ENCODE data around the gene SIGLEC11.
"Not testable (repeated sequence)": the region's sequence is repeated elsewhere in the genome, so short reads cannot be mapped to it uniquely, and the experiment has no call there.

SIGLEC11 gene

DNA sequence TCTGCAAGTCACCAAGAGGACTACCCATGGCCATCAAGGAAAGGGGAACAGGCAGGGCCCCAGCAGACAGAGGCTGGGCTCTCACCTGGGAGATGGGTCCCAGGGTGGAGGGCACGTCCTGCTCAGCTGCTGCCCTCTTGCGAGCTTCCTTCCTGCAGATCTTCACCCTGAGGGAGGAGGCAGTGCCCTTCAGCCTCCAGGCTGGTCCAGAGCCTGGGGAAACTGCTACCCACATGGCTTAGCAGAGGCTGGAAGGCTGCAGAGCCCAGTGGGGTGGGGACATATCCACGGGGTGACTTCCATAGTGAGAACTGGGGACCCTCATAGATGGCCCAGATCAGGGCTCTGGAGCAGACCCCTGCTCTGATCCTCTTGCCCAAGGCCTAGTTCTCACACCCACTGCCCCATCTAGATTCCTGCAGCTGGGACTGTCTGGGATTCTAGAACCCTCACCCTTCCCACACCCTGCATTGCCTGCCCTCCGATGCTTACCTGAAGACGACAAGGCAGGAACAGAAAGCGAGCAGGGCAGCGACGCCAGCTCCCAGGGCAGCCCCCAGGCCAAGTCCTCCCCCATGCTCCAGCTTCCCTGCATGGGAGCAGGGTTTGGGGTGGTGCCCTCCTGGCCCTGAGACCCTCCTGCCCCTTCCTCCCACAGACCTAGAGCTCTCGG is 9.0 kb downstream of the SIGLEC11 start:
- TF ChIP-seq POLR2A (IDR thresholded peaks at IDR 0.05; ENCODE audit: low read depth, low read length) = no peak
- no peak for FAIRE-seq
- no peak for DNase-seq (ENCODE audit: insufficient read length, low spot score)

DNA sequence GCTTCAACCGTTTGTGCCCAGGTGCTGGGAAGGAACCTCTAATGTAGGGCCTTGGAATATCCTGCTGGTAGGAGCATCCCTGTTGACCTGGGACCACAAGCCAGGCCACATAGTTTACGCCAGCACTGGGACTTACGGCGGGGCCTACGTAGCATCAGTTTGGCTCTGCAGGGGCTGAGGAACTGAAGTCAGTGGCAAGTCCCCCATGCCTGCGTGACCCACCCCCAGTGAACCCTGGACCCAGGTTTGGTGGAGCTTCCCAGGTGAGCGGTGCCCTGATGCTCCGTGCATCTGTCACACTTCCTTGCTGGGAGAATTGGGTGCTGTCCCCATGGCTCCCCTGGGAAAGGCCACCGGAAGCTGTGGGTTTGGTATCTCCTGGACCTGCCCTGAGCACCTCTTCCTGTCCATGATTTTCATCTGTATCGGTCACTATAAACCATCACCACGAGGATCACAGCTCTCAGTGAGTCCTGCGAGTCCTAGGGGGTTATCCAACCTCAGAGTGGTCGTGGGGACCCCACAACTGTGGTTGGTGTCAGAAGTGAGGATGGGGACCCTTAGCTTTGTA is 9.9 kb downstream of the SIGLEC11 start:
- FAIRE-seq (no peak), DNase-seq (ENCODE audit: insufficient read length, low spot score) (no peak)
- TF ChIP-seq POLR2A (IDR thresholded peaks at IDR 0.05; ENCODE audit: low read depth, low read length) = no peak

DNA sequence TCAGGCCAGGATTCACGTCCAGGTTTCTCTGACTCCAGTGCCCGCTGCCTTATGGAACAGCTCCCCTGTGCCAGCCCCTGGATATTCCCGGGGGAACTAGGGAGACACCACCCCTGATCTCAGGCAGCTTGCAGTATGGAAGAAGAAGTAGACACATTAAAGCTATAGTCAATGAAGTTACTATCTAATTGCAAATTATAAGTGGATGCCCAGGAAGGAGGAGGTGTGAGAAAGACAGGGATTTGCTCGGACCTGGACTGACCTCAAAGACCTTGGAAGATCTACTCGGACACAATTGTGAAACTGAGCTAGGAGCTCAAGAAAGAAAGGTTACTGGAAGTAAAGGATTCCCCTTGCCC is 10.4 kb downstream of the SIGLEC11 start:
- FAIRE-seq (no peak), DNase-seq (ENCODE audit: insufficient read length, low spot score) (no peak)
- TF ChIP-seq POLR2A (IDR thresholded peaks at IDR 0.05; ENCODE audit: low read depth, low read length) = no peak

DNA sequence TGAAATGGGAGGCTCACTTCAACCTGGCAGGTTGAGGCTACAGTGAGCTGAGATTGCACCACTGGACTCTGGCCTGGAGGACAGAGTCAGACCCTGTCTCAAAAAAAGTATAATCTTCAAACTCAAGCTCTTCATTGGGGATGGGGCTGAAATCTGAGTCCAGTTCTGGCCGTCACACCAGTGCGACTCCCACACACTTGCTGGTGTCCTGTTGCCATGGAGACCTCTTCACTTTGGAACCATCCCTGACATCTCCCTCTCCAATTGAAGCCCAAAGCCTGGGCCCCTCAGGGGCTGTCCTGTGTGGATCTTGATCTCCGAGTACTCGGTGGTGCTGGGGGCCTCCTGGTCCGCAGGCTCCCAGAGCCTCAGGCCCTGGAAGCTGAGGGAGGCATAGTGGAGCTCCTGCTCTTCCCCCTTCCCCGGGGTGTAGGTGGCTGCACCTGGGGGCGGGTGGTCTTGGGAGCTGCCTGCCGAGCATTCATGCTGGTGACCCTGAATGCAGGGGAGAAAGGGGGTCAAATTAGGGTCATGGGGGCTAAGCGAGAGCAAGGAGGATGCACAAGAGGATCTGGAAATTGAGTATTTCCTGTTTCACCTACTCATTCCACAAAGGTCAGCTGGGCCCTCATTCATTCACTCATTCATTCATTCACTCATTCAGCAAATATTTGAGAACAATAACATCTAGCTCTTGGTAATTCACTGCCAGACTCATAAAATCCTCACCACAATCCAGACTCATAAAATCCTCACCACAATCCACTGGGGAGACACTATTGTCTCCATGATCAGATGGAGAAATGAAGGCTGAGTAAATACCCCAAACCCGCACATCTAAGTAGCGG is 11.0 kb downstream of the SIGLEC11 start:
- TF ChIP-seq POLR2A (IDR thresholded peaks at IDR 0.05; ENCODE audit: low read depth, low read length) = no peak
- FAIRE-seq (no peak), DNase-seq (ENCODE audit: insufficient read length, low spot score) (no peak)

DNA sequence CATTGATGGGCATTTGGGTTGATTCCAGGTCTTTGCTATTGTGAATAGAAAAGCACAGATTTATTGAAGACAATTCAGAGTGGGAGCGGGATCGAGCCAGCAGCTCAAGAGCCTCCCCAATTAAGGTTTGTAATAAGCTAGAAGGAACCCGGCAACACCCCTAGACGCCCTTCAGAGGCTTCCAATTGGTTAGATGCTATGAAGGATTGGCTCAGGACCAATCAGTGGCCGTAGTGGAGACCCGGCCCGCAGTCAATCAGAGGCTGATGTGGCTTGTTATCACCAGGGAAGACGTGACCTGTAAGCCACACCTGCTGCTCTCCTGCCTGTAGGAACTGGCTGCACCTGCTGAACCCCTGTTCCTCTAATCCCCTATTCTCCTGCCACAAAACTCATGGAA is 14.6 kb downstream of the SIGLEC11 start:
- FAIRE-seq = no peak
- TF ChIP-seq POLR2A (IDR thresholded peaks at IDR 0.05; ENCODE audit: low read depth, low read length) = no peak

DNA sequence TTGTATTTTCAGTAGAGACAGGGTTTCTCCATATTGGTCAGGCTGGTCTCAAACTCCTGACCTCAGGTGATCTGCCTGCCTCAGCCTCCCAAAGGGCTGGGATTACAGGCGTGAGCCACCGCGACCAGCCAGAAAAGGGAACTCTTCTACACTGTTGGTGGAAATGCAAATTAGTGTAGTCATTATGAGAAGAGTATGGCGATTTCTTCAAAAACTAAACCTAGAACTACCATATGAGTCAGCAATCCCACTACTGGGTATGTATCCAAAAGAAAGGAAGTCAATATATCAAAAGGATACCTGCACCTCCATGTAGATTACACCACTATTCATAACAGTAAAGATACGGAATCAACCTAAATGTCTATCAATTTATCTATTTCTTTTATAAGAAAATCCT is 16.4 kb downstream of the SIGLEC11 start:
- not testable (repeated sequence) for FAIRE-seq; DNase-seq (ENCODE audit: insufficient read length, low spot score)

More for the DNA sequence above, 14.6 kb downstream of the SIGLEC11 start:
- DNase-seq (ENCODE audit: insufficient read length, low spot score) = no peak

DNA sequence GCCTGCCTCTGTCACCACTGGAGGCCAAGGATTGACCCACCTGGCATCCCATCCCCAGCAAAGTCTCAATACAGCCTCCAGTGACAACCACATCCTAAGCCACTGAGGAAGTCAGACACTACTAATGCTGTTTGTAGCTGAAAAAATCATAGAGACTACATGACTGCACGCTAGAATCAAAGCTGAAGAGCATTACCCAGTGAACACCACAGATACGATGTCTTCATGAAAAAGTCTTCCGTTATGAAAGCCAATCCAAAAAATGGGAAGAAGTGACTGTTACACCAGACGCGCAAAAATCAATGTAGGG is 20.5 kb downstream of the SIGLEC11 start:
- no peak for TF ChIP-seq POLR2A (IDR thresholded peaks at IDR 0.05; ENCODE audit: low read depth, low read length)
- DNase-seq (ENCODE audit: insufficient read length, low spot score) (no peak), FAIRE-seq (no peak)

DNA sequence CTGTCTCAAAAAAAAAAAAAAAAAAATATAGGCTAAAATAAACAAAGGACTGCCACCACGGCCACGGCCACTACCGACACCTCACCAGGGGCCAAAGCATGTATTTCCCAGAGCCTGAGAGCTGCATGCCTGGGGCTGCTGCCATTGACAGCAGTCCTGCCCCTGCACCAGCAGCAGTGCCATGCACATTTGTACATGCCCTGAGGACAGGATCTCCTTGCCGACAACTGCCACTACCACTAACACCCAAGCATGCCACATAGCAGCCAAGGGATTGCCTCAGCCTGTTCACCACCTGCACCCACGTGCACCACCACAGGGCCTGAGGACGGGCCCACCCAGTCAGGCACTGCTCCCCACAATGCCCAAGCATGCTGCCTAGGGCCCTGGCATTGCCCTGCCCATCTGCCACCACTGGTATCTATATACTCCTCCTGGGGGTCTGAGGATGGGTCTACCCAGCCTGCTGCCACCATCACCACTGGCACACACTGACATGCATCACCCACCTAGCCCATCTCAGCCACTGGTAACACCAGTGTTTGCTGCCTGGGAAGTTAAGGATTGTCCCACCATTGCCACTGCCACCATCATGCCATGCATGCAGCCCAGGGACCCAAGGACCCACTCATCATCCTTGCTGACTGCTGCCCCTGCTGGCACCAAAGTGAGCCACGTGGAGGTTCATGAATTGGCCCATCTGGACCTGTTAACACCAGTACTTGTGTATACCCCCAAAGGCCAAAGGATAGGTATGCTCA is 21.1 kb downstream of the SIGLEC11 start:
- no peak for DNase-seq (ENCODE audit: insufficient read length, low spot score)
- no peak for FAIRE-seq
- TF ChIP-seq POLR2A (IDR thresholded peaks at IDR 0.05; ENCODE audit: low read depth, low read length) = no peak

DNA sequence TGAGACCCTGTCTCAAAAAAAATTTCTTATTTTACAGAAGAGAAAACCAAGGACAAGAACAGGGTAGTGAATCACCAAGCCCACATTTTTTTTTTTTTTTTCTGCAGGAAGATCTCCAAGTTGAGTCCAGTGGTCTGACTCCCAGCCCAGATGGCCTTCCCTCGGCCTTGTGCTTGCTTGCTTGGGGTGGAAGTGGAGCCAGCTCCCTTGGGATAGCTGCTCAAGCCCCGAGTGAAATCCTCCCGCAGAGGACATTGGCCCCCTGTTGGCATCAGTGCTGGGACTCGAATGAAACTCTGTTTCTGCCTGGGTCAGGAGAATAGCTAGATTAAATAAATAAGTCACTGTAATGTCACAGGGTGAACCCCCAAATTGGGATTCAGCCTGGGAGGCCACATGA is 22.3 kb downstream of the SIGLEC11 start:
- no peak for TF ChIP-seq POLR2A (IDR thresholded peaks at IDR 0.05; ENCODE audit: low read depth, low read length)
- DNase-seq (ENCODE audit: insufficient read length, low spot score) (no peak), FAIRE-seq (no peak)

DNA sequence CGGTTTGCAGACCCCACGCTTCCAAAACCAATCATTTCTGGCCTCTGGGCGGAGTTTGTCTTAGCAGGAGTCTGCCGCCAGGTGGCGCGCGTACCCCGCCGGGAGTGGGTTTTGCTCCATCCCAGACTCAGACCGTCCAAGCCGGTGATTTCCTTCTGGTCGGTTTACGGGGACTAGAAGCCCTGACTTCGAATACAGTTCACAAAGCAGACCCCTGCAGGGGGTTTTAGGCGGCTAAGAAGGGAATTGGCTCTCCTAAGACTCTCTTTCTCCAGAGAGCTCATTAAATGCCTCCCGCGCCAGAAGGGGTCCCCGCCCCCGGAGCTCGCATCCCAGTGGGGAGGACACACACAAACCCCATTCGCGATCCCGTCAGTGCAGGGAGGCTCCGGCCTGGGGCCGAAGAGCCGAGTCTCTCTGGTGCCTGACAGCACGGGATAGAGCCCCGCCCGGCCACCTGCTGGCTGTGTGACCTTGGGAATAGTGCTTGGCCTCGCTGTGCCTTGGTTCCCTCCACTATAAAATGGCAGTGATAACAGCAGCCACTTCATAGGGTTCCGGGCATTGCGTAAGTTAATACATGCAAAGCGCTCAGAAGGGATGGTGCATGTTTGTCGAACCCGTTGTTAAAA is 23.1 kb downstream of the SIGLEC11 start:
- FAIRE-seq (peak; percentile 11), DNase-seq (ENCODE audit: insufficient read length, low spot score) (peak; percentile 85)
- no peak for TF ChIP-seq POLR2A (IDR thresholded peaks at IDR 0.05; ENCODE audit: low read depth, low read length)

DNA sequence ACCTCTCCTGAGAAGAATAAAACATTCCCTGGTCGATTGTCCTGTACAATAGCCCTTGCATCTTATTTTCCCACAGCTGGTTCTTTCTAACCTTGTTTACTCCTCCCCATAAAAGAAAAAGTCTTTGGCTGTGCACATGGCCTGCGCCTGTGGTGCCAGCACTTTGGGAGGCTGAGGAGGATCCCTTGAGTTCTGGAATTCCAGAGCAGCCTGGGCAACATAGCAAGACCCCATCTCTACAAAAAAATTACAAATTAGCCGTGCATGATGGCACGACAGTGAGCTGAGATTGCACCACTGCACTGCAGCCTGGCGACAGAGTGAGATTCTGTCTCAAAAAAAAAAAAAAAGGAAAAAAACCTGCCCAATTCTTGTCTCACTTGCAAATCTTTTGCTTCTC is 24.4 kb downstream of the SIGLEC11 start:
- DNase-seq (ENCODE audit: insufficient read length, low spot score) (no peak), FAIRE-seq (no peak)
- no peak for TF ChIP-seq POLR2A (IDR thresholded peaks at IDR 0.05; ENCODE audit: low read depth, low read length)

DNA sequence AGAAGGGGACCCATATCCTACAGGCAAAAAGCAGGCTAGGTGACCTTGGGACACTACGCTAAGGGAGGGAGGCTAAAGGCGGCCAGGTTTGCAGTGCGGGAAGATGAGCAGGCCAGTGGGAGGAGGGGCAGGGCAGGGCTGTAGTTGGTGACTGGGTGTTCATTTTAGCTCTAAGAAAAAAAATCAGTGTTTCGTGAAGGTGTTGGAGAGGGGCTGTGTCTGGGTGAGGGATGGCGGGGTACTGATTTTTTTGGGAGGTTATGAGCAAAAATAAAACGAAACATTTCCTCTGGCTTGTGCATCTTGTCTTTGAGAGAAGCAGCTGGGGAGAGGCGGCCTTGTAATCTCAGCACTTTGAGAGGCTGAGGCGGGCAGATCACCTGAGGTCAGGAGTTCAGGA is 27.3 kb downstream of the SIGLEC11 start:
- no peak for FAIRE-seq
- TF ChIP-seq POLR2A (IDR thresholded peaks at IDR 0.05; ENCODE audit: low read depth, low read length) = no peak
- DNase-seq (ENCODE audit: insufficient read length, low spot score) = no peak

DNA sequence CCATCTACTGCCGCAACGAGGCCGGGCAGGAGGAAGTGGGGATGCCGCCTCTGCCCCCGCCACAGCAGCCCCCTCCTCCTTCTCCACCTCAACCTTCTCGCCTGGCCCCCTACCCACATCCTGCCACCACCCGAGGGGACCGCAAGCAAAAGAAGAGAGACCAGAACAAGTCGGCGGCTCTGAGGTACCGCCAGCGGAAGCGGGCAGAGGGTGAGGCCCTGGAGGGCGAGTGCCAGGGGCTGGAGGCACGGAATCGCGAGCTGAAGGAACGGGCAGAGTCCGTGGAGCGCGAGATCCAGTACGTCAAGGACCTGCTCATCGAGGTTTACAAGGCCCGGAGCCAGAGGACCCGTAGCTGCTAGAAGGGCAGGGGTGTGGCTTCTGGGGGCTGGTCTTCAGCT is 28.2 kb downstream of the SIGLEC11 start:
- no peak for TF ChIP-seq POLR2A (IDR thresholded peaks at IDR 0.05; ENCODE audit: low read depth, low read length)
- DNase-seq (ENCODE audit: insufficient read length, low spot score) (no peak), FAIRE-seq (no peak)

DNA sequence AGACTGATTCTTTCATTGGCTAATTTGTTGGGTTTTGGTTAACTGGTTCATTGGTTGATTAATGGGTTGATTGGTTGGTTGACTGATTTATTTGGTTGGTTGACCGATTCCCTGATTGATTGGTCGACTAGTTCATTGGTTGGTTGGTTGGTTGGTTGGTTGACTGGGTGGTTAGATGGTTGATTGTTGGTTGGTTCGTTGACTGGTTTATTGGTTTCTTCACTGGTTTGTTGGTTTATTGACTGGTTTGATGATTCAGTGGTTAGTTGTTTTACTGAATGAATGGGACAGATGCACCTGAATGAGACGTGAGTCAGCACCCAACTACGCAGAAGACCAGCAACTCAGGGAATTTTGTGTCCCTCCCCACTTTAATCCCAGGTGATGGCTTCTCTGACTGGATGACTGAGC is 28.9 kb downstream of the SIGLEC11 start:
- TF ChIP-seq POLR2A (IDR thresholded peaks at IDR 0.05; ENCODE audit: low read depth, low read length) = no peak
- FAIRE-seq (no peak), DNase-seq (ENCODE audit: insufficient read length, low spot score) (no peak)
